GM12878 (cell line): ENCODE results near the gene ZNF213. TPM values are rescaled to one million over a fixed set of nuclear protein-coding genes. Genes with fewer than 3 reads are reported as not detected.

Source experiments
- CTCF ChIP-seq, 3 experiments: IDR thresholded peaks in 2 of 3; conservative IDR thresholded peaks in 1 of 3; 2 replicates each; pipeline ENCODE4 v1.5.1; 2011; ENCODE audit warnings: low read depth in 3 of 3, low read length in 3 of 3, mild to moderate bottlenecking in 3 of 3, control low read depth in 2 of 3, moderate library complexity in 2 of 3, inconsistent platforms in 1 of 3, mixed read lengths in 1 of 3; ENCODE audit not compliant: control insufficient read depth in 2 of 3, insufficient read depth in 1 of 3; ENCODE audit errors: extremely low read depth in 1 of 3
- E2F4 ChIP-seq: IDR thresholded peaks from 2 replicates; pipeline ENCODE4 v1.6.1; 2012; ENCODE audit warnings: low read depth, low read length, improper control_type of control experiment
- E4F1 ChIP-seq: fragments of 450-650 bp; IDR thresholded peaks from 2 replicates; pipeline ENCODE4 v1.6.1; 2018; ENCODE audit warnings: borderline replicate concordance, mild to moderate bottlenecking; ENCODE audit not compliant: partially characterized antibody
- FOXM1 ChIP-seq: IDR thresholded peaks from 2 replicates; pipeline ENCODE4 v1.6.1; 2012; ENCODE audit warnings: low read depth, mild to moderate bottlenecking, inconsistent platforms, low read length, moderate library complexity
- HDAC2 ChIP-seq: fragments of 200-600 bp; sonication (generic); IDR thresholded peaks from 2 replicates; pipeline ENCODE4 v1.6.1; 2017
- IRF4 ChIP-seq: IDR thresholded peaks from 2 replicates; pipeline ENCODE4 v1.6.1; 2011; ENCODE audit warnings: low read depth, low read length
- JUNB ChIP-seq: IDR thresholded peaks from 2 replicates; pipeline ENCODE4 v1.6.1; 2016; ENCODE audit warnings: antibody characterized with exemption, mild to moderate bottlenecking
- KLF5 ChIP-seq: fragments of 450-650 bp; IDR thresholded peaks from 2 replicates; pipeline ENCODE4 v1.6.1; 2014; ENCODE audit warnings: mild to moderate bottlenecking; ENCODE audit not compliant: partially characterized antibody
- MYC ChIP-seq: IDR thresholded peaks from 2 replicates; pipeline ENCODE4 v1.6.1; 2011; ENCODE audit warnings: mild to moderate bottlenecking, low read length, moderate library complexity, inconsistent platforms; ENCODE audit not compliant: insufficient read depth, insufficient replicate concordance, insufficient read length, severe bottlenecking
- NFYB ChIP-seq: IDR thresholded peaks from 2 replicates; pipeline ENCODE4 v1.6.1; 2011; ENCODE audit warnings: low read depth, mild to moderate bottlenecking, low read length, improper control_type of control experiment, moderate library complexity; ENCODE audit not compliant: insufficient read depth
- NRF1 ChIP-seq: conservative IDR thresholded peaks from 2 replicates; pipeline ENCODE4 v1.6.1; 2011; ENCODE audit warnings: mild to moderate bottlenecking, low read depth, low read length, improper control_type of control experiment
- POLR2AphosphoS2 ChIP-seq: IDR thresholded peaks from 2 replicates; pipeline ENCODE4 v1.6.1; 2011; ENCODE audit warnings: low read depth, mild to moderate bottlenecking, low read length, improper control_type of control experiment, moderate library complexity
- POLR2AphosphoS5 ChIP-seq: IDR thresholded peaks from 2 replicates; pipeline ENCODE4 v1.6.1; 2011; ENCODE audit warnings: mild to moderate bottlenecking, low read length, inconsistent platforms
- RELB ChIP-seq: fragments of 450-650 bp; IDR thresholded peaks from 2 replicates; pipeline ENCODE4 v1.6.1; 2017; ENCODE audit warnings: low read depth, mild to moderate bottlenecking, moderate library complexity
- SMAD1 ChIP-seq: fragments of 450-650 bp; IDR thresholded peaks from 2 replicates; pipeline ENCODE4 v1.6.1; 2018; ENCODE audit warnings: mild to moderate bottlenecking, low read depth; ENCODE audit not compliant: partially characterized antibody
- SMAD5 ChIP-seq: IDR thresholded peaks from 2 replicates; pipeline ENCODE4 v1.6.1; 2016; ENCODE audit warnings: antibody characterized with exemption, low read depth
- SMC3 ChIP-seq: IDR thresholded peaks from 2 replicates; pipeline ENCODE4 v1.6.1; 2011; ENCODE audit warnings: low read length, improper control_type of control experiment, borderline replicate concordance
- TAF1 ChIP-seq: IDR thresholded peaks from 2 replicates; pipeline ENCODE4 v1.6.1; 2011; ENCODE audit warnings: mild to moderate bottlenecking, low read depth, low read length, borderline replicate concordance
- TARDBP ChIP-seq: IDR thresholded peaks from 2 replicates; pipeline ENCODE4 v1.6.1; 2016; ENCODE audit warnings: borderline replicate concordance
- WRNIP1 ChIP-seq: IDR thresholded peaks from 2 replicates; pipeline ENCODE4 v1.6.1; 2011; ENCODE audit warnings: low read depth, low read length, improper control_type of control experiment, borderline replicate concordance
- ZBED1 ChIP-seq: IDR thresholded peaks from 2 replicates; pipeline ENCODE4 v1.6.1; 2016; ENCODE audit warnings: borderline replicate concordance
- ZZZ3 ChIP-seq: IDR thresholded peaks from 2 replicates; pipeline ENCODE4 v1.6.1; 2011; ENCODE audit warnings: low read depth; ENCODE audit not compliant: control insufficient read depth, insufficient read length
- polyA plus RNA-seq, 11 experiments: library from polyadenylated mRNA; depleted of rRNA in 4 of 11; unstranded in 6 of 11; stranded (reverse) in 5 of 11; fragments of >200 nt; fragmentation: Nextera tagmentation in 4 of 11; fragmentation: Illumina TruSeq in 1 of 11; extraction: Ambion mirVana in 4 of 11; extraction: Trizol in 1 of 11; gene quantifications; 1 replicate in 1 of 11; 2 replicates in 10 of 11; pipeline versions ENCODE4 v1.2.1 to v1.2.3, GENCODE V29; 2011 to 2016; ENCODE audit warnings: inconsistent platforms in 2 of 11, missing spikeins in 2 of 11, low read depth in 1 of 11
- total RNA-seq, 4 experiments: library from RNA; depleted of rRNA in 3 of 4; stranded (reverse); fragments of >200 nt in 3 of 4; fragmentation: Illumina TruSeq in 1 of 4; extraction: Trizol in 1 of 4; gene quantifications; 2 replicates each; pipeline versions ENCODE4 v1.2.1 to v1.2.3, GENCODE V29; 2013 to 2021

ZNF213 gene
- total and polyA plus RNA-seq, 10 of the 15 experiments (the other 5 are each of a cell fraction or from before 2014, with no cell fraction given), result 0.53 to 9.4 (median 1.1) TPM

GRCh38 chr16:3135126-3135715 lies 392 bp downstream of the ZNF213 start (continued):
- TF ChIP-seq CTCF (IDR thresholded peaks at IDR 0.05 in 2 of 3, conservative IDR thresholded peaks at IDR 0.05 in 1 of 3; ENCODE audit: control insufficient read depth in 2 of 3, extremely low read depth in 1 of 3, insufficient read depth in 1 of 3, low read depth in 3 of 3, low read length in 3 of 3) (no peak), ZBED1 (no peak), MYC (no peak), E4F1 (no peak), FOXM1 (no peak), WRNIP1 (no peak), SMAD1 (no peak), ZZZ3 (no peak), KLF5 (no peak), E2F4 (no peak), POLR2AphosphoS2 (0 out of 2 replicates have a peak, but pooled peaks have one; percentile 46), SMAD5 (no peak), JUNB (no peak), NFYB (no peak), IRF4 (no peak), POLR2AphosphoS5 (no peak), SMC3 (no peak), HDAC2 (no peak), TAF1 (no peak), RELB (no peak), NRF1 (no peak), TARDBP (no peak)
